ENCODE measurements around the gene CLRN3.

GRCh38 chr10:127849921-127850320 lies 42.8 kb downstream of the CLRN3 start:
- TF ChIP-seq CTCF (IDR thresholded peaks at IDR 0.05) (no peak), POLR2A (IDR thresholded peaks at IDR 0.05) (no peak)
